ENCODE results near the gene SMTNL2.
"Not testable (repeated sequence)": the region's sequence is repeated elsewhere in the genome, so short reads cannot be mapped to it uniquely, and the experiment has no call there.

The SMTNL2 gene

DNA sequence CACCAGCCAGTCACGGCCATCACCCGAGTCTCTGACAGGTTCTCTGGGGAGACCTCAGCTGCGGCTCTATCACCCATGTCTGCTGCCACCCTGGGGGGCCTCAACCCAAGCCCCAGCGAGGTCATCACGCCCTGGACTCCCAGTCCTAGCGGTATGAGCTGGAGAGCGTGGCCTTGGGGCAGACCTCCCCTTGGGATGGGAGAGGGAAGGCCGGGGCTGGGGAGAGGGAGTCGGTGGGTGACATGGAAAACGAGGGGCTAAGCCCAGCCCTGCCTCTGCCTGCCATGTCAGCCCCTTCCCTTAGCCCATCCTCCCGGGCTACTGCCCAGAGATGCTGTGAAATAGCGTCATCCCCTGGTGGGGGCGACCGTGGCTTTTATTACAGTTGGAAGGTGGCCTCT, 8.7 kb downstream of the SMTNL2 start:
- H3K27ac Mint-ChIP-seq, result no peak overlapping the region
- peaks cover 3% of the 10 kb centered on the region for H3K4me1 Mint-ChIP-seq (ENCODE audit: low read depth)
- no peak overlapping the region for H3K4me3 Mint-ChIP-seq
- H3K36me3 Mint-ChIP-seq (ENCODE audit: low read depth), result no peaks in the 10 kb centered on the region
- no peaks in the 10 kb centered on the region for H3K9me3 Mint-ChIP-seq
- peaks cover 11% of the 10 kb centered on the region for H3K27me3 Mint-ChIP-seq (ENCODE audit: low read depth)

DNA sequence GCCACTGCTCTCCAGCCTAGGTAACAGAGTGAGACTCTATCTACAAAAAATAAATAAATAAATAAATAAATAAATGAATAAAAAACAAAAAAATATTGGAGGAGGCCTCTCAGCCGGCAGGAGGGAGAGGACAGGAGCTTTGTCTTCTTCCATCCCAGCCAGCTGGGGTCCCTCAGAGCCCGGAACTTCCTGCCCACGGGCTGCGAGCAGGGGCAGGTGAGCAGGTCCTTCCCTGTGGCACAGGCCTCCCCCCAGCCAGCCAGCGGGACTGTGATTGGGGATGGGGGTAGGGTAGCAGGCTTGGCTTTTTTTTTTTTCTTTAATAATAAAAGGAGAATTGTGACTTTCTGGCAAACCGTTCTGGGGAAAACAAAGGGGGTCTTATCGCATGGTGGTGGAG, 10.1 kb downstream of the SMTNL2 start:
- H3K36me3 Mint-ChIP-seq (ENCODE audit: low read depth), result no peaks in the 10 kb centered on the region
- H3K9me3 Mint-ChIP-seq, result no peaks in the 10 kb centered on the region
- H3K27ac Mint-ChIP-seq, result no peak overlapping the region
- no peak overlapping the region for H3K4me3 Mint-ChIP-seq
- peaks cover 6% of the 10 kb centered on the region for H3K27me3 Mint-ChIP-seq (ENCODE audit: low read depth)
- H3K4me1 Mint-ChIP-seq (ENCODE audit: low read depth), result peaks cover 3% of the 10 kb centered on the region

DNA sequence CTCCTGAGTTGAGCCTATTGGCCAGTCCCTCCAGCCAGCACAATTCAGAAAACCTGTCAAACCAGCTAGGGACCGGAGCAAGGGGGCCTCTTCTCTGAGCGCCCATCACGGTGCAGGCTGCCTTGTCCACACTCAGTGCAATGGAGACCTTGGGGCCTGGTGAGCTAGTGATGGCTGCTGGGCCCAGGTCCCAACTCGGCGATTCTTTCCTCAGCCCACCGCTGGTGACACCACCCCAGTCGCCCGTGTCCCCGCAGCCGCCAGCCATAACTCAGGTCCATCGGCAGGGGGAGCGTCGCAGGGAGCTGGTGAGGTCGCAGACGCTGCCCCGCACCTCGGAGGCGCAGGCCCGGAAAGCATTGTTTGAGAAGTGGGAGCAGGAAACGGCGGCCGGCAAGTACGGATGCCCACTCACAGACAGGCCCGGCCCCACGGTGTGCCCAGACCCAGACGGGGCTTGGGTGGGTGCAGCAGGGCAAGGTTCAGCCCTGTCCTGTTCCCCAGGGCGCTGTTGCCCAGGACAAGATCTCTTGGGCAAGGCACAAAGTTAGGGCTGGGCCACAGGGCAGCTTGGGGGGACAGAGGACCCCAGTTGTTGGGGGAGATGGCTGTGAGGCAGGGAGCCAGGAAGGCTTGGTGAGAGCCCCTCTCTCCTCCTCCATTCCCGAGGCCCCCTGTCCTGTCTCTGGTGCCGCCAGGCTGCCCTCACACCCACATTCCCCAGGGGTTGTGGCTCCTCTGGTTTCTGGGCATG, 10.8 kb downstream of the SMTNL2 start:
- Mint-ChIP-seq H3K36me3 (ENCODE audit: low read depth) (no peaks in the 10 kb centered on the region), H3K27ac (peak overlapping the region; percentile 20), H3K4me3 (no peak overlapping the region), H3K4me1 (ENCODE audit: low read depth) (peaks cover 3% of the 10 kb centered on the region), H3K9me3 (no peaks in the 10 kb centered on the region), H3K27me3 (ENCODE audit: low read depth) (peaks cover 6% of the 10 kb centered on the region)

DNA sequence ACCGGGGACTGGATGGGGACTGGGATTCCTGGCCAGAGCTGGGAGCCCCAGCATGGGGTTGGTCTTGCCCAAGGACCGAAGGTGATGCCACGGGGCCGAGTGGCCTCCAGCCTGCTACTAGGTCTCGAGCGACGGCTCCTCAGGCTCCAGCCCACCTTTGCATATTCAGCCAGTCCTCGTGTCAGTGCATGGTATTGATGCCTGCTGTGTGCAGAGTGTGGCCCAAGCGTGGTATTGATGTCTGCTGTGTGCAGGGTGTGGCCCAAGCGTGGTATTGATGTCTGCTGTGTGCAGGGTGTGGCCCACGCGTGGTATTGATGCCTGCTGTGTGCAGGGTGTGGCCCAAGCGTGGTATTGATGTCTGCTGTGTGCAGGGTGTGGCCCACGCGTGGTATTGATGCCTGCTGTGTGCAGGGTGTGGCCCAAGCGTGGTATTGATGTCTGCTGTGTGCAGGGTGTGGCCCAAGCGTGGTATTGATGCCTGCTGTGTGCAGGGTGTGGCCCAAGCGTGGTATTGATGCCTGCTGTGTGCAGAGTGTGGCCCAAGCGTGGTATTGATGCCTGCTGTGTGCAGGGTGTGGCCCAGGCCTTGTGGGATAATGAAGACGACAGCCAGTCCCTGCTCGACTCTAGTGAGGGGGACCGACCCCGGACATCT, 11.5 kb downstream of the SMTNL2 start:
- H3K9me3 Mint-ChIP-seq; H3K27me3 Mint-ChIP-seq (ENCODE audit: low read depth); H3K4me1 Mint-ChIP-seq (ENCODE audit: low read depth); H3K36me3 Mint-ChIP-seq (ENCODE audit: low read depth); H3K27ac Mint-ChIP-seq; H3K4me3 Mint-ChIP-seq: not testable (repeated sequence)

DNA sequence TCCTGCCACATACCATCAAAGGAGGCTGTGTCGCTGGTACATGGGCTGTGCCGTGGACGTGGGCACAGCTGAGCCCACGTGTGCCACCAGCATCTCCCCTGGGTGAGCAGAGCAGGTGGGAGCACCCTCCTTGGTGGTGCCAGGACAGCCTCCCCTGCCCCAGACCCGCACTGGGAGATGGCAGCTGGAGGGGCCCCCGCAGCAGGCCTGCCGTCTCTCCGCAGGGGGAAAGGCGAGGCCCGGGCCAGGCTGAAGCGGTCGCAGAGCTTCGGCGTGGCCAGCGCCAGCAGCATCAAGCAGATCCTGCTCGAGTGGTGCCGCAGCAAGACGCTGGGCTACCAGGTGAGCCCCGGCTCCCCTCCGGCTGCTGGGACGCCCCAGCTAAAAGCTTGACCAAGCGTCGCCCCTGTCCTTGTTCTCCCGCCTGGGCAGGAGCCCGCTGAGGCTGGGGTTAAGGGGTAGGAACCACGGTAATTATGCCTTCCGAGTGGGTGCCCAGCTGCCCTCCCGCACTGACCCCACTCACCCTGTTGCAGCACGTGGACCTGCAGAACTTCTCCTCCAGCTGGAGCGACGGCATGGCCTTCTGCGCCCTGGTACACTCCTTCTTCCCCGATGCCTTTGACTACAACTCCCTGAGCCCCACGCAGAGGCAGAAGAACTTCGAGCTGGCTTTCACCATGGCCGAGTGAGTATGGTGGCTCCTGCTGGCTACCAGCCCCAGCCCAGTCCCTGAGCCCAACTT, 12.5 kb downstream of the SMTNL2 start:
- no peak overlapping the region for H3K27ac Mint-ChIP-seq
- H3K4me1 Mint-ChIP-seq (ENCODE audit: low read depth), result peaks cover 3% of the 10 kb centered on the region
- H3K9me3 Mint-ChIP-seq, result no peaks in the 10 kb centered on the region
- H3K36me3 Mint-ChIP-seq (ENCODE audit: low read depth), result no peaks in the 10 kb centered on the region
- H3K4me3 Mint-ChIP-seq, result no peak overlapping the region
- H3K27me3 Mint-ChIP-seq (ENCODE audit: low read depth), result no peaks in the 10 kb centered on the region

DNA sequence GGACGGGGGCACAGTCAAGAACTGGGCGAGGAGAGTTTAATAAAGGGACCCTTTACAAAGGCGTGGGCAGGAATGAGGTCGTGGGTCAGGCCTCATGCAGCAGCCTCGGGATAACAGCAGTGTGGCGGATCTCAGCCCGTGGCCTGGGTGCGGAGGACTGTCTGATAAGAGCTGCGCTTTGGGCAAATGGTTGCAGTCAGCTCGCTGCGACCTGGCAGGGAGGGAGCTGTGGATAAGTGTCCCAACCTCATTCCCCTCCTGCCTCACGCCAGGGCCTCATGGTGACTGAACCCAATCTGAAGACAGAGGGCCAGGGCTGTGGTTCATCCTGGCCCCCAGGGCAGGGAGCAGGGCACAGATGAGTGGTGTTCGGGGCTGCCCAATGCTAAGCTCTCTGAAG, 13.6 kb downstream of the SMTNL2 start:
- Mint-ChIP-seq H3K9me3 (no peaks in the 10 kb centered on the region), H3K27me3 (ENCODE audit: low read depth) (no peaks in the 10 kb centered on the region), H3K4me1 (ENCODE audit: low read depth) (peaks cover 3% of the 10 kb centered on the region), H3K27ac (no peak overlapping the region), H3K4me3 (no peak overlapping the region), H3K36me3 (ENCODE audit: low read depth) (no peaks in the 10 kb centered on the region)

DNA sequence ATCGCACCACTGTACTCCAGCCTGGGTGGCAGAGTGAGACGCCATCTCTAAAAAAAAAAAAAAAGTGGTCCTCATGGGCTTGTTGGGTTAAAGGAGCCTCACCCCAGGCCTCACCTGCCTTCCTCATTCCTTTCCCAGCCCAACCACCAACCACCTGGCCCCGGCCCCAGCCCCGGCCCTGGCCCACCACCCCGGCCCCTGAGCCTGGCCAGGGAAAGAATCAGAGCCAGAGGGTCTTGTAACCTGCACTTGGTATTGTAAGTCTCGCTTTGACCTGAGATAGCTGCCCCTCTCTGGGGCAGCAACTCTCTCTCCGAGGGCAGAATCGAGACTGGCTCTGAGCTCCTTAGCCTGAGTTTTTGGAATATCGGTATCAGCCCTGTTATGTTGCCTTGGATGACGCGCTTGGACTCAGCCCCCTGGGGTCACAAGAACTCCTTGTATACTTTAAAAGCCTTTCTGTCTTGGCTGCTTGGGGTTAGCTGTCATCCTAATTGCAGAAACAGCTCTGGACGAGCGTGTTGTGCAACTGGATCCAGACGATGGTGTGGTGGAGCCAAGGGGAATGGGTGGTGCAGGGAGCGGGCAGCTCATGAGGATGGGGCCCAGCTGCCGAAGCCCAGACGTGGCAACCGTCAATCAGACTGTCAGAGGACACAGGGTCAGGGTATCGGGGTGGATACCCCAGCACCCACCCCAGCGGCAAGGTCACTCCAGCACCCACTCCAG, 14.6 kb downstream of the SMTNL2 start:
- no peak overlapping the region for H3K4me3 Mint-ChIP-seq
- no peak overlapping the region for H3K27ac Mint-ChIP-seq
- peaks cover 3% of the 10 kb centered on the region for H3K4me1 Mint-ChIP-seq (ENCODE audit: low read depth)
- no peaks in the 10 kb centered on the region for H3K36me3 Mint-ChIP-seq (ENCODE audit: low read depth)
- H3K9me3 Mint-ChIP-seq, result no peaks in the 10 kb centered on the region
- H3K27me3 Mint-ChIP-seq (ENCODE audit: low read depth), result no peaks in the 10 kb centered on the region

DNA sequence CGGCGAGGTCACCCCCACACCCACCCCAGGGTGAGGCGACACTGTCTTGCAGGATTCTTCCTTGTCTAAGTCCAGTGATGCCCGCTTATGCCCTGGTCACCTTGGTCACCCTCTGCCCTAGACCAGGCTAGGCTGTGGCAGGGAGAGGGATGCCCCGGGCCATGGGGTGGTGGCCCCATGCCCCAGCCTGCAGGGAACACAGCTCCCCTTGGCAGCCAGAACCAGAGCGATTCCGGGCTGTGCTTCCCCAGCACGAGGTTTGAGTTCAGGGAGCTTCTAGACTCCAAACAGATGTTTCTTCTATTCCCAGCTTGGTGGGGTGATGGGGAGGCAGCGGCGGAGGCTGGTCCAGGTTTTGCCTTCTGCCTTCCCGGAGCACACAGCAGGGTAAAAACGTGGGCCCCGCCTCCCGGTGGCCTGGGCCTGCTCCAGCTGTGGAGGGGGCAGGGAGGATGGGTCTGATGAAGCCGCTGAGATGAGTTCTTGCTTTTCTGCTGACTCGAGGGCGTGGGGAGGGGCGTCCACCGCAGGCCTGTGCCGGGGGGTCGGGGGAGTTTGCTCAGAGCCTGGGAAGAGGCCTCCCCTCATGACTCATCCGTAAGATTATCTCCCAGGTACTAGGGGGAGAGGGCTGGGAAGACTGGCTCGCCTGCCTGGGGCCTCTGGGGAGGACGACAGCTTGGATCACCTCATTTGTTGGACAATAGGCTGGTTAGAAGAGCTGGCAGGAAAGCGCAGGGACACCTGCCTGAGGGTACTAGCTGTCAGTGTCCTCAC, 15.4 kb downstream of the SMTNL2 start:
- H3K4me1 Mint-ChIP-seq (ENCODE audit: low read depth), result peaks cover 3% of the 10 kb centered on the region
- no peak overlapping the region for H3K27ac Mint-ChIP-seq
- H3K27me3 Mint-ChIP-seq (ENCODE audit: low read depth), result no peaks in the 10 kb centered on the region
- H3K4me3 Mint-ChIP-seq, result no peak overlapping the region
- no peaks in the 10 kb centered on the region for H3K9me3 Mint-ChIP-seq
- no peaks in the 10 kb centered on the region for H3K36me3 Mint-ChIP-seq (ENCODE audit: low read depth)

DNA sequence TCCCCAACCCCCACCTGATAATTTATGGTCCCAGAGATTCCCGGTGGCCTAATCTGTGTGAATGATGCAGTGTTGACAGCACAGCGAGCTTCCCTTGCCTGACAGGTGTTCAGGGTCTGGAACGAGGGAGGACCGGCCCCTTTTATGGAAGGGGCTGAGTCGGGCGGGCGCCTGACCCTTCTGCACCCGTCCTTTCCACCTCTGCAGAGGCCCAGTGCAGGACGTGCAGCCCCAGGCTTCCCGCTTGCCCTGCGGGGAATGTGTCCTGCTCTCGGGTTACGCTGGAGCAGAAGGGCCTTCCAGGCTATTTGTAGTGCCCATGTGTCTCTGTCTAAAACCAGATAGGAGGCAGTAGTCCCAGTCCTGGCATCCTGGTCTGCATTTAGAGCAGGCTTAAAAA, 16.2 kb downstream of the SMTNL2 start:
- H3K4me3 Mint-ChIP-seq, result no peak overlapping the region
- H3K27ac Mint-ChIP-seq, result no peak overlapping the region
- no peaks in the 10 kb centered on the region for H3K27me3 Mint-ChIP-seq (ENCODE audit: low read depth)
- H3K9me3 Mint-ChIP-seq, result no peaks in the 10 kb centered on the region
- no peaks in the 10 kb centered on the region for H3K36me3 Mint-ChIP-seq (ENCODE audit: low read depth)
- no peaks in the 10 kb centered on the region for H3K4me1 Mint-ChIP-seq (ENCODE audit: low read depth)

DNA sequence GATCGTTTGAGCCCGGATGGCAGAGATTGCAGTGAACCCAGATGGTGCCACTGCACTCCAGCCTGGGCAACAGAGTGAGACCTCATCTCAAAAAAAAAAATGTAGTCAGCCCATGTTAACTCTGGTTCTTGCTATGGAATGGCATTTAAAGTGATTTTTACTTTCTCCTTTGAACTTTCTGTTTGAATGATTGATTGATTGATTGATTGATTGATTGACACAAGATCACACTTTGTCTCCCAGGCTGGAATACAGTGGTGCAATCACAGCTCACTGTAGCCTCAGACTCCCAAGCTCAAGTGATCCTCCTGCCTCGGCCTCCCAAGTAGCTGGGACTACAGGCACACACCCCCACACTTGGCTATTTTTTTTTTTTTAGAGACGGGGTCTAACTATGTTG, 17.0 kb downstream of the SMTNL2 start:
- Mint-ChIP-seq H3K27ac (no peak overlapping the region), H3K4me3 (no peak overlapping the region), H3K36me3 (ENCODE audit: low read depth) (no peaks in the 10 kb centered on the region), H3K4me1 (ENCODE audit: low read depth) (no peaks in the 10 kb centered on the region), H3K9me3 (no peaks in the 10 kb centered on the region), H3K27me3 (ENCODE audit: low read depth) (no peaks in the 10 kb centered on the region)

DNA sequence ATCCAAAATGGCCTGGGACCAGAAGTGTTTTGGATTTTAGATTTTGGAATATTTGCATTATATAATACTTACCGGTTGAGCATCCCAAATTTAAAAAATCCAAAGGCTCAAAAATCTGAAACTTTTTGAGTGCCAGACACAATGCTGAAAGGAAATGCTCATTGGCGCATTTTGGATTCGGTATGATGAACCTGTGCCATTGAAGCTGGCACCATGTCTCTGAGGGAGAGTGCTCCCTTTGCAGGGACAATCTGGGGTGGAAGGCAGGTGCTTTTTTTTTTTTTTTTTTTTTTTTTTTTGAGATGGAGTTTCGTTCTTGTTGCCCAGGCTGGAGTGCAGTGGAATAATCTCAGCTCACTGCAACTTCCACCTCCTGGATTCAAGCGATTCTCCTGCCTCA, 17.7 kb downstream of the SMTNL2 start:
- Mint-ChIP-seq H3K27me3 (ENCODE audit: low read depth) (no peaks in the 10 kb centered on the region), H3K4me1 (ENCODE audit: low read depth) (no peaks in the 10 kb centered on the region), H3K9me3 (no peaks in the 10 kb centered on the region), H3K27ac (no peak overlapping the region), H3K36me3 (ENCODE audit: low read depth) (no peaks in the 10 kb centered on the region), H3K4me3 (no peak overlapping the region)

DNA sequence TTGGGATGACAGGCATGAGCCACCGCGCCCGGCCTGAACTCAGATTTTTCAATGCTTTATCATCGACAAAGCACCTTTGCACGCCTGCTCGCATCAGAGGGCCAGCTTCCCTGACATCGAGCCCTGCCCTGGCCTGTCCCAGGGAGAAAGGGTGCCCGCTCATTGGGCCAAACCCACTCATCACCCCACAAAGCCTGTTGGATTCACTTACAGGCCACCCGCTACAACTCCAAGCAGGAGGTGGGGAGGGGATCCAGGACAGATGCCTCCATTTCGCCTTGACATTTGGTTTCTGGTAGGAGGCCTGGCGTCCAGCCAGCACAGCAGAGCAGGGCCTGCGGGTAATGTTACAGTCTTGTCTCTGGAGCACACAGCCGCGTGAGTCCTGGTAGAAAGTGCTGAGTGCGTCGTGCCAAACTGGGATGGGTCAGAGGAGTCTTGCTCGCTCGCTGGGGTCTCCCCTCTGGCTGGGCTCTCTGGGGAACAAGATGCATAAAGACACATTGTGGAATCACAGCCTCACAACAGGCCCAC, 19.8 kb downstream of the SMTNL2 start:
- Mint-ChIP-seq H3K4me3 (no peak overlapping the region), H3K27me3 (ENCODE audit: low read depth) (peaks cover 18% of the 10 kb centered on the region)

DNA sequence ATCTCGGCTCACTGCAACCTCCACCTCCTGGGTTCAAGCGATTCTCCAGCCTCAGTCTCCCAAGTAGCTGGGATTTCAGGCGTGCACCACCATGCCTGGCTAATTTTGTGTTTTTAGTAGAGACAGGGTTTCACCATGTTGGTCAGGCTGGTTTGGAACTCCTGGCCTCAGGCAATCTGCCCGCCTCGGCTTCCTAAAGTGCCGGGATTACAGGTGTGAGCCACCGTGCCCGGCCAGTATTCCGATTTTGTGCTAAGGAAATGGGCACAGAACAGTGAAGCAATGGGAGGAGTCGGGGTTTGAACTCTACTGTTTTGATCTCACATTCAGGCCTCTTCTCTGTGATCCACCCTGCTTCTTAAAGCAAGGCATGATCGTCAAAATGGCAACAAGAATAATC, 20.4 kb downstream of the SMTNL2 start:
- H3K27me3 Mint-ChIP-seq (ENCODE audit: low read depth), result peaks cover 21% of the 10 kb centered on the region
- H3K36me3 Mint-ChIP-seq (ENCODE audit: low read depth); H3K4me1 Mint-ChIP-seq (ENCODE audit: low read depth); H3K27ac Mint-ChIP-seq; H3K9me3 Mint-ChIP-seq; H3K4me3 Mint-ChIP-seq: not testable (repeated sequence)

More for the DNA sequence above, 19.8 kb downstream of the SMTNL2 start:
- Mint-ChIP-seq H3K9me3 (no peaks in the 10 kb centered on the region), H3K4me1 (ENCODE audit: low read depth) (peaks cover 1% of the 10 kb centered on the region), H3K27ac (no peak overlapping the region), H3K36me3 (ENCODE audit: low read depth) (no peaks in the 10 kb centered on the region)

DNA sequence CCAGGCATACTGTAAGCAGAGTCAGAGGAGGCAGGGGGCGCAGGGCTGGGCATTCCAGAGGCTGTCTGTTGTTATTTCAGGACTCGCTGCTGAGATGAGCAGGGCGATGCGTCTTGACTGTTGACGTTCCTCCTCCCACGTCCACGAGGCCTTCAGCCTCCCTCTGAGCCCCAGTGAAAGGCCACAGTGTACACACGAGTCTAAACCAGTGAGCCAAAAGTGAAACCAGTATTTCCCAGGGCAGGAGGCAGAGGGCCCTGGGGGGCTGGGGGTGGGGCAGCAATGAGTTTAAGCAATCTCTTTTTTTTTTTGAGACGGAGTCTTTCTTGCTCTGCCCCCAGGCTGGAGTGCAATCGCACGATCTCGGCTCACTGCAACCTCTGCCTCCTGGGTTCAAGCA, 21.5 kb downstream of the SMTNL2 start:
- no peaks in the 10 kb centered on the region for H3K36me3 Mint-ChIP-seq (ENCODE audit: low read depth)
- H3K27ac Mint-ChIP-seq, result no peak overlapping the region
- no peak overlapping the region for H3K4me3 Mint-ChIP-seq
- peaks cover 1% of the 10 kb centered on the region for H3K4me1 Mint-ChIP-seq (ENCODE audit: low read depth)
- H3K9me3 Mint-ChIP-seq, result no peaks in the 10 kb centered on the region
- H3K27me3 Mint-ChIP-seq (ENCODE audit: low read depth), result peaks cover 28% of the 10 kb centered on the region

Data from T-helper 1 cell treated with Interleukin-12 subunit alpha and Interleukin-12 subunit beta and Interleukin-4 antibody, amounts not matched to agents 30 μg/mL and 1 μg/mL, for 36 hours (primary cell).